ENCODE results near the gene RUNX1. TPM values are rescaled to one million over a fixed set of nuclear protein-coding genes. Genes with fewer than 3 reads are reported as not detected.

RUNX1 gene
- total RNA-seq, 2 donors from 2014 or later, result 23.0 to 25.8 TPM

DNA sequence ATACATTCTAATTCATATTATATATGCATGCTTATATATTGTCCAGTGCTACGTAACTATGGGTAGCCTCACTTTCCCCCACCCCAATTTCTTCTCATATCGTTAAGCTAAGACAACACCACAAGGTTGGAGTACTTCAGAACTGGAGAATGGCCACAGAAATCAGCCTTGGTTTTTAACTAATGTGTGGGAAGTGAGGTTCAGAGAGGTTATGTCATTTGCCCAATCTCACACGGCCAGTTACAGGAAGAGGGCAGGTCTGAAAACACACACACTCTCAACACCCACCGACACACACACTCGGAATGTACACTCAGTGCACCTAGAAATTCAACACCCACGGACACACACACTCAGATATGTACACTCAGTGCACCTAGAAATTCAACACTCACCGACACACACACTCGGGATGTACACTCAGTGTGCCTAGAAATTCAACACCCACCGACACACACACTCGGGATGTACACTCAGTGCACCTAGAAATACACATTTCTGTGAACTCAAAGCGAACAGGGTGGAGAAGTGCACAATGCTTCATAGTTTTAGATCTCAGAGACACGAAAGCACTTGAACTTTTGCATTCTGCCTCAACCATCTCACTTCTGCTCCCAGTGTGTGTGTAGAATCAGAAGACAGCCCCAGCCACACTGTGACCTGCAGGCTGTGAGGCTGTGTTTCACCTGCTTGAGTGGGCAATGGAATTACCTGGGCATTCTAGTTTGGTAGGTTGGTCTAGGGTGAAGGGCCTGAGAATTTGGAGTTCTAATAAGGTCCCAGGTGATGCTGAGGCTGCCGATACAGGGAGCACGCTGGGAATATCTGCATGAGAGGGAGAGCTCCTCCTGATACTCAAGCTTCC is 209.9 kb downstream of the RUNX1 start:
- DNase-seq (ENCODE audit: low spot score), result no peak
- peaks cover 0 to 2% of the 10 kb centered on the region in 2 donors for H3K36me3 ChIP-seq
- no peak overlapping the region for H3K4me3 ChIP-seq

DNA sequence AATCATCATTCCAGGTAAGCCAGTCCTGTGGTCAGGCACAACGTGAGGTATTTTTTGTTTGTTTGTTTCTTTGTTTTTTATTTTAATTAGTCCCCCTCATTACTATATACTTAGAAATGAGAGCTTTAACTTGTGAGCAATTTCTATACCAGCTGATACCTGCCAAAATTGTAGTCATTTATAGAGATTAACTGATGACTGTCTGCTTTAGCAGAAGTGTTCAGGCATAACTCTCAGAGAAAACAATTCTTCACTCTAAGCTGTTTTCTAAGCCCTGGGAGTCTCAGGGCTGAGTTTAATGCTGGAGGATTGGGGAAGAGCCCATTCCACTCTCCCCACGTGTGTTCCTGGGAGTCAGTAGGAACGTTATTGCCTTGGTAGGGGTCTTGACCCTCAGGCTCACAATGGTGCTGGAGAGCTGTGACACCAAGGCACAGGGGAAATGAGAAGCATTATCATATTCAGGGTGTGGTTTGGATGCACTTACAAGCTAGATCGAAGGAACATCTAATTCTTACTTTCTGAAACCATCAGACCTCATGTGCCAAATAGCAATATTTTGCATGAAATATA is 212.1 kb downstream of the RUNX1 start:
- DNase-seq (ENCODE audit: low spot score), result no peak
- 41% methylated on average over 4 of the region's 4 CpGs for WGBS
- H3K27ac ChIP-seq, result no peak overlapping the region
- intact Hi-C loops (cut with DNase I), result no loop called here
- H3K4me1 ChIP-seq (replicated peaks), result no peaks in the 10 kb centered on the region
- TF ChIP-seq, protein P1, sequence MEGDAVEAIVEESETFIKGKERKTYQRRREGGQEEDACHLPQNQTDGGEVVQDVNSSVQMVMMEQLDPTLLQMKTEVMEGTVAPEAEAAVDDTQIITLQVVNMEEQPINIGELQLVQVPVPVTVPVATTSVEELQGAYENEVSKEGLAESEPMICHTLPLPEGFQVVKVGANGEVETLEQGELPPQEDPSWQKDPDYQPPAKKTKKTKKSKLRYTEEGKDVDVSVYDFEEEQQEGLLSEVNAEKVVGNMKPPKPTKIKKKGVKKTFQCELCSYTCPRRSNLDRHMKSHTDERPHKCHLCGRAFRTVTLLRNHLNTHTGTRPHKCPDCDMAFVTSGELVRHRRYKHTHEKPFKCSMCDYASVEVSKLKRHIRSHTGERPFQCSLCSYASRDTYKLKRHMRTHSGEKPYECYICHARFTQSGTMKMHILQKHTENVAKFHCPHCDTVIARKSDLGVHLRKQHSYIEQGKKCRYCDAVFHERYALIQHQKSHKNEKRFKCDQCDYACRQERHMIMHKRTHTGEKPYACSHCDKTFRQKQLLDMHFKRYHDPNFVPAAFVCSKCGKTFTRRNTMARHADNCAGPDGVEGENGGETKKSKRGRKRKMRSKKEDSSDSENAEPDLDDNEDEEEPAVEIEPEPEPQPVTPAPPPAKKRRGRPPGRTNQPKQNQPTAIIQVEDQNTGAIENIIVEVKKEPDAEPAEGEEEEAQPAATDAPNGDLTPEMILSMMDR (IDR thresholded peaks at IDR 0.05), result no peak
- TF ChIP-seq POLR2AphosphoS5 (IDR thresholded peaks at IDR 0.05), result no peak
- TF ChIP-seq POLR2A (IDR thresholded peaks at IDR 0.05), result no peak
- no peaks in the 10 kb centered on the region for H3K27me3 ChIP-seq (replicated peaks; ENCODE audit: insufficient read depth)
- H3K9me3 ChIP-seq, result no peaks in the 10 kb centered on the region
- H3K4me3 ChIP-seq, result no peak overlapping the region
- H3K36me3 ChIP-seq, result peaks cover 0 to 11% of the 10 kb centered on the region in 2 donors

More for the DNA sequence above, 209.9 kb downstream of the RUNX1 start:
- TF ChIP-seq, protein P1 (IDR thresholded peaks at IDR 0.05), result no peak
- TF ChIP-seq POLR2AphosphoS5 (IDR thresholded peaks at IDR 0.05), result no peak
- Histone ChIP-seq H3K9me3 (no peaks in the 10 kb centered on the region), H3K4me1 (replicated peaks) (no peaks in the 10 kb centered on the region), H3K27me3 (replicated peaks; ENCODE audit: insufficient read depth) (no peaks in the 10 kb centered on the region), H3K27ac (no peak overlapping the region)
- intact Hi-C loops (cut with DNase I), result no loop called here
- 85% methylated on average over 14 of the region's 14 CpGs for WGBS

DNA sequence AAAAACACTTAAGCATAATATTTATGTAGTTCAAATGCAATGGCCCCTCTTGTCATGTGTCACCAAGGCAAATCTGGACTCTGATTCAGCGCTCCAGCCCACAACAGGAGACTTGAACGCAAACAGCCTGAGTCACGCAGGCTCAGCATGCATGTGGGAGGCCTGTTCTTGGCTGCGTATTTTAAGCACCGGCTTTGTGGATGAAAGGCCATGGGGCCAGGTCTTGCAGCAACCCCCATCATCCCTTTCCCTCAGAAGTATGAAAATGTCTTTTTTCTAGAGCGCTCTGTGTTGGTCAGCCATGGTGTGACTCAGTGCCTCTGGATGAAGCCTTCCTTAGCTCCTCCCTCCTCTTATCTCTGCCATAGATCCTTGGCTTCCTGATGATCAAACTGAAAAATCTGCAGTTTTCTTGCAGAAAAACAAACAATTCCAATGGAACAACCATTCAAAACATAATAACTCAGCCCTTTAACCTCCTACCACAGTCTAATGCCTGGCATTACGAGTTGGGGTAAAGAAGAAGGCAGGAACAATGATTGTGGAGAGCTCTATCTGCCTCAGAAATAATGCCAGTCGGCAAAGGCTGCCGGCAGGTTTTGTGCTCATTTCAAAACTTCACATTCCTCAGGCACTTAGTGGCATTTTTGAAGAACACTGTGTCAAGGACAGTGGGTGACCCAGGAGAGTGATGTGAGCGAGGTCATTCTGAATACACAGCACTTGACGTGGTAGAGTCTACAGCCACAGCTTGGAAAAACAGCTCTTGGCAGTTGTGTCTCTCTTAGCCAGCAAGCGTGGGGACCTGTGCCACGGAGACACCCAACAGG is 212.8 kb downstream of the RUNX1 start:
- Histone ChIP-seq H3K9me3 (no peaks in the 10 kb centered on the region), H3K4me3 (no peak overlapping the region), H3K27me3 (replicated peaks; ENCODE audit: insufficient read depth) (no peaks in the 10 kb centered on the region), H3K27ac (no peak overlapping the region), H3K36me3 (peaks cover 0 to 11% of the 10 kb centered on the region in 2 donors), H3K4me1 (replicated peaks) (no peaks in the 10 kb centered on the region)
- TF ChIP-seq, protein P1 (IDR thresholded peaks at IDR 0.05), result no peak
- no peak for TF ChIP-seq POLR2A (IDR thresholded peaks at IDR 0.05)
- no peak for TF ChIP-seq POLR2AphosphoS5 (IDR thresholded peaks at IDR 0.05)
- intact Hi-C loops (cut with DNase I), result no loop called here
- DNase-seq (ENCODE audit: low spot score), result no peak
- 66% methylated on average over 13 of the region's 13 CpGs for WGBS

DNA sequence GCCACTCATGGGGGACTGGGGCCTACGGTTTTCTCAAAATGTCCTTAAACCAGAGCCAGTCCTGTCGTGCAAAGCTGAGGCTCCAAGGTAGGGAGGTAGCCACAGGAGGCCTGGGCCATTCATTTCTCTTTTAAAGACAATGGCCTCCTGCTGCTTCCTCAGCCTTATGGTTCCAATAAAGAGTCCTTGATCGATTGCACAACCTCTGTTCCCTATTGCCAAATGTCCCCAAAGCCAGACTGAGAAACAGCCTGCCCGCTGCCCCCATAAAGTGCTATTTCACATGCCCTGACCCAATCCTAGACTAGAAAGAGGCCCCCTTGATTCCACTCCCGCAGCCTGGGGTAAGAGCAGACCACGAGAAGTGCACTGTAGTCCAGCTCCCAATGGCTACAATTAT is 213.6 kb downstream of the RUNX1 start:
- no peaks in the 10 kb centered on the region for H3K9me3 ChIP-seq
- H3K4me3 ChIP-seq, result no peak overlapping the region
- WGBS, result 80% methylated on average over 6 of the region's 6 CpGs
- H3K36me3 ChIP-seq, result peaks cover 0 to 11% of the 10 kb centered on the region in 2 donors
- no peak for DNase-seq (ENCODE audit: low spot score)
- H3K27ac ChIP-seq, result no peak overlapping the region
- H3K27me3 ChIP-seq (replicated peaks; ENCODE audit: insufficient read depth), result no peaks in the 10 kb centered on the region
- intact Hi-C loops (cut with DNase I), result no loop called here
- TF ChIP-seq, protein P1 (IDR thresholded peaks at IDR 0.05), result no peak
- TF ChIP-seq POLR2A (IDR thresholded peaks at IDR 0.05), result no peak
- no peak for TF ChIP-seq POLR2AphosphoS5 (IDR thresholded peaks at IDR 0.05)
- no peaks in the 10 kb centered on the region for H3K4me1 ChIP-seq (replicated peaks)
